Large intestine (tissue), 3 donors: Measurements from ENCODE around the gene TUBA8. TPM values are rescaled to one million over a fixed set of nuclear protein-coding genes. Genes with fewer than 3 reads are reported as not detected.
A peak's percentile ranks its signal among the peaks of the same experiment; 100 is the strongest.
"Not testable (repeated sequence)": the region's sequence is repeated elsewhere in the genome, so short reads cannot be mapped to it uniquely, and the experiment has no call there.

Experiments used
- DNase-seq, 2 donors: peaks; one replicate each; pipeline versions ENCODE4 v3.0.0 to v3.0.0-alpha.2; 2013
- H3K27ac ChIP-seq: one replicate; pipeline ENCODE4 v1.5.1; 2013; ENCODE audit warnings: low read length
- H3K27me3 ChIP-seq: 2 replicates; pipeline ENCODE4 v1.6.1; 2013; ENCODE audit warnings: low read length; ENCODE audit not compliant: control insufficient read depth, insufficient read depth
- H3K36me3 ChIP-seq: 2 replicates; pipeline ENCODE4 v1.6.1; 2013; ENCODE audit warnings: low read length; ENCODE audit not compliant: control insufficient read depth, insufficient read depth
- H3K4me1 ChIP-seq: one replicate; pipeline ENCODE4 v1.6.1; 2013; ENCODE audit warnings: low read length; ENCODE audit not compliant: control insufficient read depth, insufficient read depth
- H3K4me3 ChIP-seq: one replicate; pipeline ENCODE4 v1.5.1; 2013; ENCODE audit warnings: low read length
- H3K9me3 ChIP-seq: one replicate; pipeline ENCODE4 v1.6.1; 2013; ENCODE audit warnings: mild to moderate bottlenecking, low read depth, low read length, moderate library complexity; ENCODE audit not compliant: control insufficient read depth
- WGBS: methylation state at CpG from one replicate; pipeline ENCODE4 v1.1.5; 2013; ENCODE audit warnings: low lambda C conversion rate; ENCODE audit not compliant: insufficient coverage; 5-methylcytosine and 5-hydroxymethylcytosine counted together
- polyA plus RNA-seq: library from polyadenylated mRNA; unstranded; fragments of 120-200 nt; gene quantifications from one replicate; pipeline ENCODE4 v1.2.1, GENCODE V29; 2013

The TUBA8 gene
- polyA plus RNA-seq, 1 donor: 1.9 TPM

DNA sequence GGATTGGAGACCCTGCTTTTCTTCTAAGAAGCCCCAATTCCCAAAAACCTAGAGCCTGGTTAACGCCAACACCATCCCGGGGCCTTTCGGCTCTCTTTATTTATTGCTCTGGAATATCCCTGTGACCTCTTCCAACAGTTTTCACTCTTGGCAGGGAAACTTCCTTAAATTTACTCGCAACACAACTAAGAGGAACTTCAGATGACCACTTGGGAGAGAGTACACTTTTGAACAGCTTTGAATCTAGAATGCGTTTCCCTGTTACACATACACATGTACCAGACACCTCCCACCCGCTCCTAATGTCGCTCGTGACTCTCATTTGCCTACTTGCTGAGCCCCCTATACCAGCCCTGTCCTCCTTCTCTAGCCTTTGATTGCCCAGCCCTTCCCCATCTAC is 19.4 kb downstream of the TUBA8 start:
- no peaks in the 10 kb centered on the region for H3K9me3 ChIP-seq
- H3K36me3 ChIP-seq: peaks cover 8% of the 10 kb centered on the region
- H3K27ac ChIP-seq: no peak overlapping the region
- H3K4me1 ChIP-seq: no peaks in the 10 kb centered on the region
- DNase-seq: no peak
- H3K27me3 ChIP-seq: no peaks in the 10 kb centered on the region
- WGBS: no CpG with 5 or more reads among the region's 8 CpGs
- H3K4me3 ChIP-seq: no peak overlapping the region

DNA sequence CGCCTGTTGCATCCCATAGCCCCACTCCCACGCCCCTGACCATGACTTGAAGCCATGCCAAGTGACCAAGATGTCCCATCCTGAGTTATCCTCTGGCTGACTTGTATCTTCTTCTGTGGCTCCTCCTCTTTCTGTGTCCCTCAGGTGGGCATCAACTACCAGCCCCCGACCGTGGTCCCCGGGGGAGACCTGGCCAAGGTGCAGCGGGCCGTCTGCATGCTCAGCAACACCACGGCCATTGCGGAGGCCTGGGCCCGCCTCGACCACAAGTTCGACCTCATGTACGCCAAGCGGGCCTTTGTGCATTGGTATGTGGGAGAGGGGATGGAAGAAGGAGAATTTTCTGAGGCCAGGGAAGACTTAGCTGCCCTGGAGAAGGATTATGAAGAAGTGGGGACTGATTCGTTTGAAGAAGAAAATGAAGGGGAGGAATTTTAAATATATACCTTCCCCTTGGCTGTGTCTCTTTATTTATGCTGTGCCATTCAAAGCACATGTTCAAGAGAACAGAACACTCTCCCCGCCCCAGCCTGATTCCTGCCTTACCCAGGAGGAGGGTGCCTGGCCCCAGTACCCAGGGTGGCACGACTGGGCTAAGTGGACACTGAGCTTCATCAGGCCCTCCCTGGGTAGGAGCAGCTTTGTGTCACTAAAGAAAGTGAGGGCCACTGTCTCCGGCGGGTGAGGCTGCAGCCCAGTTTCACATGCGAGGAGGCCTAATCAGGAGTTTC is 20.3 kb downstream of the TUBA8 start:
- Histone ChIP-seq H3K4me1 (no peaks in the 10 kb centered on the region), H3K9me3 (no peaks in the 10 kb centered on the region), H3K4me3 (no peak overlapping the region), H3K36me3 (peaks cover 8% of the 10 kb centered on the region), H3K27ac (no peak overlapping the region), H3K27me3 (no peaks in the 10 kb centered on the region)
- no peak for DNase-seq
- WGBS: no CpG with 5 or more reads among the region's 20 CpGs

DNA sequence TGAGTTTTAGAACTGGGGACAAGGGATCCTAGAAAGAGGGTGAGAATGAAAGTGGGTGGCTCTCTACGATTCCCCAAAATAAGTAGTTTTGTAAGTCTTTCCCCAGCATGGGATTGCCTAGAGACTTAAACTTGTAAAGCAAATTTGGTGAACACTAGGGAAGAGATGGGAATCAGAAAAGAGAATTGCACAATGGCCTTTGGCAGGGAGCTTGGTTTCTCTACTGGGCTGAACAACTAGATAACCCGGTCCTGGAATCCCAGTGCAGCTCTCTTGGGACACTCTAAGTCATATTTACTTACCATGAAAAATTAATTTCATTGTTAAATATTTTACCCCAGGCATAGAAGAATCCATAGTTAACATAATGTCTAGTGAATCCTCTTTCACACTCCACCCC is 22.8 kb downstream of the TUBA8 start:
- no peak overlapping the region for H3K27ac ChIP-seq
- H3K36me3 ChIP-seq: peaks cover 4% of the 10 kb centered on the region

GRCh38 chr22:18136563-18137320 is 26.1 kb downstream of the TUBA8 start:
- no peaks in the 10 kb centered on the region for H3K4me1 ChIP-seq
- H3K27ac ChIP-seq: no peak overlapping the region
- no peaks in the 10 kb centered on the region for H3K27me3 ChIP-seq
- H3K4me3 ChIP-seq: no peak overlapping the region
- no peak for DNase-seq
- 100% methylated on average over 2 of the region's 21 CpGs for WGBS
- no peaks in the 10 kb centered on the region for H3K9me3 ChIP-seq
- H3K36me3 ChIP-seq: no peaks in the 10 kb centered on the region

More for the DNA sequence above, 22.8 kb downstream of the TUBA8 start:
- DNase-seq: no peak
- Histone ChIP-seq H3K4me3 (no peak overlapping the region), H3K4me1 (no peaks in the 10 kb centered on the region), H3K9me3 (no peaks in the 10 kb centered on the region), H3K27me3 (no peaks in the 10 kb centered on the region)
- WGBS: no CpG with 5 or more reads among the region's 2 CpGs

GRCh38 chr22:18141004-18141403 is 30.4 kb downstream of the TUBA8 start:
- WGBS: no CpG with 5 or more reads among the region's 6 CpGs
- H3K27me3 ChIP-seq, H3K36me3 ChIP-seq, H3K27ac ChIP-seq, DNase-seq, H3K9me3 ChIP-seq, H3K4me1 ChIP-seq, H3K4me3 ChIP-seq: not testable (repeated sequence)

DNA sequence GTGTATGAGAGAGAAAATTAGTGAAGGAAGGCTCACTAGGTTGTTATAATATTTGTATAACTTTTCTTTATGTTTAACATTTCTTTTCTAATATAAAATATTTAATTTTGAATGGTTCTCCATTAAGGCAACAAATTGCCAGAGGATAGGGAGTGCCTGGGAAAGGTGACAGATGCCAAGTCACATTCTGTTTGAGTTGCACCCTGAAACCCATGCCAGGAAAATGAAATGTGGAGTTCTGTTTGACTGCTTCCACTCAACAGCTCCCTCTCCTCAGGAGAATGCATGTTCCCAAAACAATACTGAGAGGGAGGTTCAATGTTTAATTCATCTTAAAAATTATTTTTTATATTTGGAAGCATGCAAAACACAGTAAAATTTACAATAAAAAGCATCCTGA is 33.5 kb downstream of the TUBA8 start:
- no peaks in the 10 kb centered on the region for H3K27me3 ChIP-seq

GRCh38 chr22:18145676-18146388 is 35.2 kb downstream of the TUBA8 start:
- peak in 1 of 2 donors; percentile 26 for DNase-seq
- no peak overlapping the region for H3K27ac ChIP-seq
- H3K36me3 ChIP-seq: no peaks in the 10 kb centered on the region
- no peak overlapping the region for H3K4me3 ChIP-seq
- WGBS: 80% methylated on average over 2 of the region's 23 CpGs
- peaks cover 14% of the 10 kb centered on the region for H3K4me1 ChIP-seq
- no peaks in the 10 kb centered on the region for H3K9me3 ChIP-seq
- no peaks in the 10 kb centered on the region for H3K27me3 ChIP-seq

More for the DNA sequence above, 33.5 kb downstream of the TUBA8 start:
- Histone ChIP-seq H3K4me1 (peaks cover 11% of the 10 kb centered on the region), H3K9me3 (no peaks in the 10 kb centered on the region), H3K36me3 (no peaks in the 10 kb centered on the region), H3K27ac (no peak overlapping the region), H3K4me3 (no peak overlapping the region)
- no peak for DNase-seq

GRCh38 chr22:18146389-18146753 is 35.8 kb downstream of the TUBA8 start:
- no peaks in the 10 kb centered on the region for H3K9me3 ChIP-seq
- H3K27ac ChIP-seq: no peak overlapping the region
- 52% methylated on average over 2 of the region's 3 CpGs for WGBS
- no peaks in the 10 kb centered on the region for H3K36me3 ChIP-seq
- no peak overlapping the region for H3K4me3 ChIP-seq
- H3K4me1 ChIP-seq: peaks cover 14% of the 10 kb centered on the region
- DNase-seq: no peak
- H3K27me3 ChIP-seq: no peaks in the 10 kb centered on the region

GRCh38 chr22:18147791-18148190 is 37.2 kb downstream of the TUBA8 start:
- DNase-seq: peak in 1 of 2 donors; percentile 7
- H3K36me3 ChIP-seq: no peaks in the 10 kb centered on the region
- no CpG with 5 or more reads among the region's 5 CpGs for WGBS

DNA sequence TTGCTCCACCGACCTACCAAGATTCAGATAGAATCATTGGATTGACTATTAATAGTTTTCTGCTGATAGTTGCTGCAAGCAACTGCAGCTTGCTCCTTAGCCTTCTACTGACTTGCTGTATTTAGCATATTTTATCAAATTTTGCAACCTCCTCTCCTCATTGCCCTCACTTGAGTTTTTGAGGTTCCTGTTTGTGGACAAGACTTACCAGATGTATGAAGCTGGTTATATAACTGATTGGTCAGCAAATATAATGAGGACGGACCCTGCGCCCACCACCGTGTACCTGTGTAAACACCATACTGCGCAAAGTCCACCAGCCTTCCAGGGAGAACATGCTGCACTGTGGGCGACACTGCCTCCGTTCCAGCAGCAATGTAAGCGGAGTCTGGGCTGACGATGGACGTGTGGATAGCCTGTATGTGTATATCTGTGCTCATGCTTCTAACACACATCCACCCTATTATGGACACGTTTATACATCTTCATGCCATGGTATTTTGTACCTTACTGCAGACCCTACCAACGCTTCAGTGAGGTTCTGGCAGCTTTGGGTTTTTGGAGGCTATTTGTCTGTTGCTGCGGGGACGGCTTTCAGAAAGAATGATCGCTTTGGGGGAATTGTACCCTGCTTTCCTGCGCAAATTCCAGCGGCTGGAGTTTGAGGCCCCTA is 37.8 kb downstream of the TUBA8 start:
- Histone ChIP-seq H3K4me1 (peaks cover 14% of the 10 kb centered on the region), H3K27me3 (no peaks in the 10 kb centered on the region), H3K4me3 (no peak overlapping the region), H3K27ac (no peak overlapping the region), H3K36me3 (no peaks in the 10 kb centered on the region), H3K9me3 (no peaks in the 10 kb centered on the region)
- WGBS: 87% methylated on average over 3 of the region's 17 CpGs
- DNase-seq: peak in 1 of 2 donors; percentile 66

More at GRCh38 chr22:18147791-18148190, 37.2 kb downstream of the TUBA8 start:
- Histone ChIP-seq H3K4me1 (peaks cover 14% of the 10 kb centered on the region), H3K27me3 (no peaks in the 10 kb centered on the region), H3K9me3 (no peaks in the 10 kb centered on the region), H3K27ac (no peak overlapping the region), H3K4me3 (no peak overlapping the region)
